ENCODE results near the gene GMDS.
A peak's percentile ranks its signal among the peaks of the same experiment; 100 is the strongest.

GMDS gene

GRCh38 chr6:1627827-1628560, 617.4 kb downstream of the GMDS start:
- DNase-seq (ENCODE audit: low read depth): no peak
- no peak for TF ChIP-seq CTCF (IDR thresholded peaks at IDR 0.05; ENCODE audit: insufficient read depth, low read depth, low read length, missing control alignments)
- no peak overlapping the region for H3K4me3 ChIP-seq (ENCODE audit: low read length)

GRCh38 chr6:1626481-1626880, 618.9 kb downstream of the GMDS start:
- TF ChIP-seq CTCF (IDR thresholded peaks at IDR 0.05; ENCODE audit: insufficient read depth, low read depth, low read length, missing control alignments): no peak
- DNase-seq (ENCODE audit: low read depth): no peak
- no peak overlapping the region for H3K4me3 ChIP-seq (ENCODE audit: low read length)

GRCh38 chr6:1625794-1626435, 619.5 kb downstream of the GMDS start:
- no peak for TF ChIP-seq CTCF (IDR thresholded peaks at IDR 0.05; ENCODE audit: insufficient read depth, low read depth, low read length, missing control alignments)
- no peak for DNase-seq (ENCODE audit: low read depth)
- H3K4me3 ChIP-seq (ENCODE audit: low read length): no peak overlapping the region

GRCh38 chr6:1624851-1625781, 620.3 kb downstream of the GMDS start:
- TF ChIP-seq CTCF (IDR thresholded peaks at IDR 0.05; ENCODE audit: insufficient read depth, low read depth, low read length, missing control alignments): no peak
- H3K4me3 ChIP-seq (ENCODE audit: low read length): peak overlapping the region; percentile 71
- peak; percentile 65 for DNase-seq (ENCODE audit: low read depth)

- peak overlapping the region; percentile 71 for H3K4me3 ChIP-seq (ENCODE audit: low read length)
- no peak for TF ChIP-seq CTCF (IDR thresholded peaks at IDR 0.05; ENCODE audit: insufficient read depth, low read depth, low read length, missing control alignments)
- DNase-seq (ENCODE audit: low read depth): no peak
Observed at GRCh38 chr6:1624058-1624850, 621.2 kb downstream of the GMDS start.

GRCh38 chr6:1623769-1624057, 621.7 kb downstream of the GMDS start:
- no peak overlapping the region for H3K4me3 ChIP-seq (ENCODE audit: low read length)
- DNase-seq (ENCODE audit: low read depth): no peak
- TF ChIP-seq CTCF (IDR thresholded peaks at IDR 0.05; ENCODE audit: insufficient read depth, low read depth, low read length, missing control alignments): no peak

Data from epithelial cell of esophagus (primary cell).